Gastrocnemius medialis (tissue), 4 donors: Measurements from ENCODE around the gene ATP5F1D. TPM values are rescaled to one million over a fixed set of nuclear protein-coding genes. Genes with fewer than 3 reads are reported as not detected.
"Not testable (repeated sequence)": the region's sequence is repeated elsewhere in the genome, so short reads cannot be mapped to it uniquely, and the experiment has no call there.

Experiments used
- ATAC-seq, 2 donors: fragments of 150-250 bp; one replicate each; pipeline ENCODE4 v1.9.1; 2016
- DNase-seq, 2 donors: peaks; one replicate each; pipeline ENCODE4 v3.0.0-alpha.2; 2019
- H3K27ac ChIP-seq, 4 donors: fragments of 200-600 bp; sonication (generic); 1 replicate in 1 of 4; 2 replicates in 3 of 4; pipeline ENCODE4 v1.5.1; 2016 to 2018; ENCODE audit warnings: mild to moderate bottlenecking in 2 of 4, moderate library complexity in 1 of 4
- H3K27me3 ChIP-seq, 3 donors: fragments of 200-600 bp; sonication (generic) in 2 of 3; 1 replicate in 1 of 3; 2 replicates in 2 of 3; pipeline versions ENCODE4 v1.5.1 to v1.6.0; 2016 to 2019; ENCODE audit warnings: mild to moderate bottlenecking in 1 of 3, moderate library complexity in 1 of 3
- H3K36me3 ChIP-seq, 2 donors: fragments of 200-600 bp; sonication (generic) in 1 of 2; one replicate each; pipeline ENCODE4 v1.5.1; 2017 to 2018
- H3K4me1 ChIP-seq, 2 donors: fragments of 200-600 bp; sonication (generic) in 1 of 2; one replicate each; pipeline ENCODE4 v1.5.1; 2016 to 2017; ENCODE audit warnings: mild to moderate bottlenecking in 2 of 2
- H3K4me3 ChIP-seq, 4 donors: fragments of 200-600 bp; sonication (generic) in 3 of 4; 1 replicate in 1 of 4; 2 replicates in 3 of 4; pipeline ENCODE4 v1.5.1; 2016 to 2019; ENCODE audit warnings: mild to moderate bottlenecking in 2 of 4
- H3K9me3 ChIP-seq, 3 donors: fragments of 200-600 bp; sonication (generic) in 2 of 3; 1 replicate in 1 of 3; 2 replicates in 2 of 3; pipeline ENCODE4 v1.5.1; 2016 to 2019
- CTCF ChIP-seq, 5 experiments: fragments of 450-650 bp in 3 of 5; fragments of 200-600 bp in 2 of 5; sonication (generic) in 2 of 5; IDR thresholded peaks in 4 of 5; conservative IDR thresholded peaks in 1 of 5; 1 replicate in 4 of 5; 2 replicates in 1 of 5; pipeline ENCODE4 v1.5.1; 2016 to 2019; ENCODE audit warnings: antibody characterized with exemption in 5 of 5, mild to moderate bottlenecking in 3 of 5, moderate library complexity in 3 of 5
- POLR2A ChIP-seq, 2 donors: fragments of 450-650 bp; IDR thresholded peaks; one replicate each; pipeline ENCODE4 v1.6.1; 2017; ENCODE audit warnings: antibody characterized with exemption in 2 of 2, mild to moderate bottlenecking in 2 of 2, moderate library complexity in 2 of 2
- in situ Hi-C, 4 donors: fragments of 200-750 bp; cut with MboI; loops; one replicate each; pipeline versions ENCODE4 v1.15.0 to v1.8.0; 2017; ENCODE audit warnings: low sequenced_read_pairs in 4 of 4
- intact Hi-C: fragments of 100-400 bp; cut with DNase I; formaldehyde crosslinking; loops from one replicate; pipeline ENCODE4 v1.15.1; 2023; ENCODE audit warnings: low total_unique reads
- total RNA-seq, 4 donors: library from RNA; depleted of rRNA; stranded (reverse); fragments of >200 nt; gene quantifications; one replicate each; pipeline versions ENCODE4 v1.1.0 to v1.2.3, GENCODE V29; 2016

Gene ATP5F1D
- total RNA-seq, 4 donors from 2014 or later = 189 to 442 (median 273) TPM

GRCh38 chr19:1244693-1245451 is 3.3 kb downstream of the ATP5F1D start:
- Histone ChIP-seq H3K27ac (peak overlapping the region; percentile 93 to 100 (median 97)), H3K4me1 (peaks cover 62 to 66% of the 10 kb centered on the region in 2 donors), H3K27me3 (no peaks in the 10 kb centered on the region), H3K4me3 (peak overlapping the region; percentile 53 to 97 (median 78)), H3K9me3 (no peaks in the 10 kb centered on the region), H3K36me3 (no peaks in the 10 kb centered on the region)
- in situ Hi-C loops = no loop called here
- ATAC-seq (peak in 1 of 2 donors; percentile 5), DNase-seq (peak; percentile 60 to 95)
- intact Hi-C loops = loop anchor here (1.0 to 10.0 kb wide), 5 partner anchors 22 to 920 kb away; partner anchors contain the start of genes DOT1L and SBNO2
- TF ChIP-seq CTCF (IDR thresholded peaks at IDR 0.05 in 4 of 5, conservative IDR thresholded peaks at IDR 0.05 in 1 of 5) (peak in 1 of 5 experiments; percentile 4), POLR2A (IDR thresholded peaks at IDR 0.05) (peak; percentile 19 to 38)

- Histone ChIP-seq H3K36me3 (no peaks in the 10 kb centered on the region), H3K27me3 (no peaks in the 10 kb centered on the region), H3K9me3 (no peaks in the 10 kb centered on the region), H3K4me1 (peaks cover 60 to 63% of the 10 kb centered on the region in 2 donors), H3K27ac (peak overlapping the region; percentile 93 to 100 (median 97)), H3K4me3 (peak overlapping the region; percentile 53 to 97 (median 78))
- TF ChIP-seq POLR2A (IDR thresholded peaks at IDR 0.05) (peak; percentile 93 to 94), CTCF (IDR thresholded peaks at IDR 0.05 in 4 of 5, conservative IDR thresholded peaks at IDR 0.05 in 1 of 5) (no peak)
- intact Hi-C loops = loop anchor here (5.0 to 10.0 kb wide), 2 partner anchors 817 to 919 kb away; partner anchors contain the start of gene DOT1L
- DNase-seq (peak; percentile 97 to 100), ATAC-seq (peak; percentile 19 to 21)
- in situ Hi-C loops = no loop called here
Observed at GRCh38 chr19:1245494-1246264, 4.1 kb downstream of the ATP5F1D start.

GRCh38 chr19:1246265-1247087 is 4.9 kb downstream of the ATP5F1D start:
- intact Hi-C loops = loop anchor here (5.0 to 10.0 kb wide), 2 partner anchors 816 to 918 kb away; partner anchors contain the start of gene DOT1L
- peaks cover 53 to 63% of the 10 kb centered on the region in 2 donors for H3K4me1 ChIP-seq
- H3K36me3 ChIP-seq, in situ Hi-C loops, ATAC-seq, H3K9me3 ChIP-seq, H3K27me3 ChIP-seq: not testable (repeated sequence)
- peak overlapping the region in 2 of 4 donors; percentile 21 to 75 for H3K4me3 ChIP-seq
- peak overlapping the region; percentile 93 to 100 (median 97) for H3K27ac ChIP-seq
- peak in 1 of 2 donors; percentile 76 for DNase-seq

GRCh38 chr19:1247748-1248138 is 6.2 kb downstream of the ATP5F1D start:
- TF ChIP-seq CTCF (IDR thresholded peaks at IDR 0.05 in 4 of 5, conservative IDR thresholded peaks at IDR 0.05 in 1 of 5) = no peak
- TF ChIP-seq POLR2A (IDR thresholded peaks at IDR 0.05) = peak; percentile 25 to 41
- Histone ChIP-seq H3K4me3 (peak overlapping the region; percentile 57 to 89 (median 78)), H3K27me3 (no peaks in the 10 kb centered on the region), H3K27ac (peak overlapping the region; percentile 93 to 100 (median 97)), H3K9me3 (no peaks in the 10 kb centered on the region), H3K4me1 (peaks cover 55 to 68% of the 10 kb centered on the region in 2 donors), H3K36me3 (peaks cover 0 to 7% of the 10 kb centered on the region in 2 donors)
- in situ Hi-C loops = no loop called here
- intact Hi-C loops = loop anchor here (5.0 to 10.0 kb wide), 2 partner anchors 815 to 917 kb away; partner anchors contain the start of gene DOT1L
- DNase-seq (no peak), ATAC-seq (no peak)
